ENCODE measurements around the gene FER.
"Not testable (repeated sequence)": the region's sequence is repeated elsewhere in the genome, so short reads cannot be mapped to it uniquely, and the experiment has no call there.

FER gene

DNA sequence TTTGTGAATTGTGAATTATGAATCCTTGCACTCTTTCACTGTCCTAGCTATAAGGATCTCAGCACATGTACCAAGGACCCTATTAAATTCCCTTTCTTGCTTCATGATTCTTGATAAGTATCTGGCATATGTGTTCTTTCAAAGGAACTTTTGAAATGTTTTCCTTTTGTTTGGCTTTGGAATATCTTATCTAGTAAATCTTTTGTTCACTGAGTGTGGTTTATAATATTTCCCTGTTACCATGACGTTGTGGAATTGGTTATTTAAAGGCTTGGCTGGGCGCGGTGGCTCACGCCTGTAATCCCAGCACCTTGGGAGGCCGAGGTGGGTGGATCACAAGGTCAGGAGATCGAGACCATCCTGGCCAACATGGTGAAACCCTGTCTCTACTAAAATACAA is 151.5 kb downstream of the FER start:
- not testable (repeated sequence) for DNase-seq

GRCh38 chr5:108900668-108901067 is 153.0 kb downstream of the FER start:
- no peak for DNase-seq

- DNase-seq: no peak
Observed at GRCh38 chr5:108905805-108906204, 158.1 kb downstream of the FER start.

GRCh38 chr5:108910627-108911026 is 162.9 kb downstream of the FER start:
- no peak for DNase-seq

DNA sequence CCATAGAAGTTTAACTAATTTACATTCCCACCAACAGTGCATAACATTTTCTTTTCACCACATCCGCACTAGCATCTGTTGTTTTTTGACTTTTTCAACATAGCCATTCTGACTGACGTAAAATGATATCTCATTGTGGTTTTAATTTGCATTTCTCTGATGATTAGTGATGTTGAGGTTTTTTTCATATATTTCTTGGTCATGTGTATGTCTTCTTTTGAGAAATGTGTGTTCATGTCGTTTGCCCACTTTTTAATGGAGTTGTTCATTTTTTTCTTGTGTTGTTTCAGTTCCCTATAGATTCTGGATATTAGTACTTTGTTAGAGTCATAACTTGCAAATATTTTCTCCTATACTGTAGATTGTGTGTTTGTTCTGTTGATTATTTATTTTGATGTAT is 163.4 kb downstream of the FER start:
- DNase-seq: no peak

DNA sequence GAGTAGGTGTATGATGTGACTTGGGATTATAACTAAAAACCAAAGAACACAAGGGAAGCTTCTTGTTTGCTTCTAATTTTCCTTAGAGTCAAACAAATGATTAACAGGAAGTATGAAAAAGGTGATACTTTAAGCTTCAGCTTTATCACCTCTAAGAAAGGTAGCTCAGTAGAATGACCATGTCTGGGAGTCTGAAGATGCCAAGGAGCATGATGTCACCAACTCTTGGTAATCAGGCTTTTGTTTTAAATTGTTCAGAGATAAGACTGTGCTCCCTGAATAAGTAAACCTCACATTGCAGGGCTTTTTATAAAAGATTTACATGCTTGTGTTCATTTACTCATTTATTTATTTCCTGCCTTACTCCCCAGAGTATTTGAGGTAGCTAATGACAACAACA is 169.9 kb downstream of the FER start:
- DNase-seq: no peak

DNA sequence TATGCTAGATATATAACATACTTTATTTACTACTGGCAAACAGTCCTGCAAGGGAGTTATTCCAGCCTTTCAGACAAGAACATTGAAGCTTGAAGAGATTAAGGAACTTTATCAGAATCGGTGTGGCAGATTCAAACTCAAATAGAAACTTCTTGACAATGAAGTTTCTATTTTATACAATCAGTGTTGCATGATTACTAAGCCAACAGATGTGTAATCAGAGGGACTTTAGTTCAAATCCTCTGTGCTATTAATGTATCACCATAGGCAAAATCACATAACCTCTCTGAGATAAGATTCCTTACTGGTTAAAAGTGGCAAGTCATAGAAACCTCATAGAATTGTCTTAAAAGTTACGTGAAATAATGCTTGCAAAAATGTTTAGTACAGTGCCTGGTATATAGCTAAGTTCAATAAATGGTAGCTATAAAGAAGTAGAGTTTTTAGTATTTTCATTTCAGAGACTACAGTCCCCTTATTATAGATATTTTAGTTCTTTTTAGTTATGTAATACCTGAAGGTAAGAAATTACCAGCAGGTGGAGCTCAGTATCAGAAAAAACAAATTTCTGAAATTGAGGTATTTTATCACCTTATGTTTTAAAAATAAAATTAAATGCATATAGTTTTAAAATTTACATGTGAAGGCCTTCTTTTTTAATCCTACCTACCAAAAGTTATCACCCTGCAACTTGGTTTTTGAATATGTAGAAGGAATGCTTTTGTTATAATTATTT is 172.1 kb downstream of the FER start:
- DNase-seq: no peak

- no peak for DNase-seq
Observed at GRCh38 chr5:108924457-108924961, 176.8 kb downstream of the FER start.

GRCh38 chr5:108925073-108925472 is 177.4 kb downstream of the FER start:
- no peak for DNase-seq

DNA sequence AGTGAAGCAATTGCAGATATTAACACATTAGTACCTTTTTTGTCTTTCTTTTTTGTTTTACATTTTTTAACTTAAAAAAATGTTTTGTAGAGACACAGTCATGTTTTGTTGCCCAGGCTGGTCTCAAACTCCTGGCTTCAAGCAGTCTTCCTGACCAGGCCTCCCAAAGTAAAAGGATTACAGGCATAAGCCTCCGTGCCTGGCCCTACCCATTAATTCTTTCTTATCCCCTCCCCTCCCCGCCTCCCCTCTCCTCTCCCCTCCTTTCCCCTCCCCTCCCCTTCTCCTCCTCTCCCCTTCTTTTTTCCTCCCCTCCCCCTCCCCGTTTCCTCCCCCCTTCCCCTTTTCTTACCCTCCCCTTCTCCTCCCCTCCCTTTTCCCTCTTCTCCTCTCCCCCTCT is 182.4 kb downstream of the FER start:
- no peak for DNase-seq

DNA sequence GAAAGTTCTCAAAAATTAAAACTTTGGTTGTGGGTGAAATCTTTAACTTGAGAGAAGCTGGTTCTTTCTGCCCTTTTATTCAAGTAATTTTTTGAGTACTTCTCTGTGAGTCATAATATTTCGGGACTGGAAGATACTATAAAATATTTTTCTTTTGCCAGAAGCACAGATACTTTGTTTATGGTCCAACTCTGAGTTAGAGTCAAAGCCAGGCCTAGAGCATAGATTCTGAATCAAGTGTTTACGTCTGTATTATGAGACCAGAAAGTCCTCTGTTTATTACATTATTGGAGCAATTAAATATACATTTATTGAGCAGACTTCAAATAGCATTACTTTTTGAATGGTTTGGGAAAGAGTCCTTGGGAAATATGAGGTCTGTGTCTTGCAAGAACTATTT is 187.9 kb downstream of the FER start:
- DNase-seq: no peak

DNA sequence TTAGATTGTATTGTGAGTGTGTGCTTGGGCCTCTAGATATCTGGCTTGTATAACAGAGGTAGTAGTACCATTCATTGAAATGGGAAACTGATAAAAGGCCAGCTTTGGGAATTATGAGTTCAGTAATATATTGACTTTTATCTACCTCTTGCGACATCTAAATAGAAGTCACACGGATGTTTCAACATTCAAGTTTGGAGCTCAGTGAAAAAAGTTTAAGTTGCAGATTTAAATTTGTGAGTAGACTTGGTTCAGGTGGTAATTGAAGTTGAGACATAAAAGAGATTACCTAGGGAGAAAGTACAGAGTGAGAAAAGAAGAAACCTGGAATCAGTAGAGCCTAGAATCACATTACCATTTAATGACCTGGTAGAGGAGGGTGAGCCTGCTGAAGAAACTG is 189.5 kb downstream of the FER start:
- no peak for DNase-seq

GRCh38 chr5:108940506-108940905 is 192.8 kb downstream of the FER start:
- DNase-seq: no peak

DNA sequence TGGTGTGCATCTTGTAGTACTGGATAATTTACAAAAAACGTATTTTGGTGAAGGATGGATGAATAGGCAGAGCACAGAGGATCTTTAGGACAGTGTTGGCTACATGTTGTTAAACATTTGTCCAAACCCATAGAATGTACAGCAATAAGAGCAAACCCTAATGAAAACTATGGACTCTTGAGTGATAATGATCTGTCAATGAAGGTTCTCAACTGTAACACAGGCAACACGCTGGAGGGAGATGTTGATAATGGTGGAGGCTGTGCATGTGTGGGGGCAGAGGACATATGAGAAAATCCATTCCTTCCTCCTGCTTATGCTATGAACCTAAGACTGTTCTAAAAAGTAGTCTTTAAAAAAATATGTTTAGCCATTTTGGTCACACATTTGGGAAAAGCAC is 194.0 kb downstream of the FER start:
- no peak for DNase-seq

GRCh38 chr5:108942701-108943100 is 195.0 kb downstream of the FER start:
- no peak for DNase-seq

DNA sequence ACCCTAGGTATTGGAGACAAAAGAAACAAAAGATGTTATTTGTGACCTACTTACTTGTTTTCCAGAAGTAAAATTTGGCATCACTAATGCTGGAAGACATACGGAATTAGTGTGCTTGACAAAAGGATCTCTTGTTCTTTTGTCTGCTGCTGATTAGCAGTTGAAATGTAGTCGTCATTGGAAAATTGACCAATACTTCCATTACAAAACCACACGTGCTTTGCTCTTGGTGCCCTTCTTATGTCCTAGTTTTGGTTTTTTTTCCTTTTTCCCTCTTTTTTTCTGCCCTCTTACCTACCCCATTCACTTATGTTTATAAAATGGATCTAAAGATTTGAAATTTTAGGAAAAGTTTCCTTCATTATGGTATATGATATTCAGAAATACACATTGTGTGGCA is 197.4 kb downstream of the FER start:
- no peak for DNase-seq

- no peak for DNase-seq
Observed at GRCh38 chr5:108946008-108946407, 198.3 kb downstream of the FER start.

DNA sequence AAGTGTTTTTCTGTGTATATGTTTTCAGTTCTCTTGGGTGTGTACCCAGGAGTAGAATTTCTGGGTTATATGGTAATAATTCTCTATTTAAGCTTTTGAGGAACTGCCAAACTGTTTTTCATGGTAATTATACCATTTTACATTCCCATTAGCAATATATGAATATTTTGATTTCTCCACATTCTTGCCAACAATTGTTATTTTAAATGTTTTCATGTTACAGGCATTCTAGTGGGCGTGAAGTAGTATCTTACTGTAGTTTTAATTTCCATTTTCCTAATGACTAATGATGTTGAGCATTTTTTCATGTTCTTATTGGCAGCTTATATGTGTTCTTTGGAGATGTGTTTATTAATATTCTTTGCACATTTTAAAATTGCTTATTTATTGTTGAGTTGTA is 199.5 kb downstream of the FER start:
- DNase-seq: no peak

- DNase-seq: no peak
Observed at GRCh38 chr5:108950276-108950675, 202.6 kb downstream of the FER start.

- DNase-seq: no peak
Observed at GRCh38 chr5:108953940-108954339, 206.2 kb downstream of the FER start.

GRCh38 chr5:108957333-108957732 is 209.6 kb downstream of the FER start:
- no peak for DNase-seq

GRCh38 chr5:108966910-108967309 is 219.2 kb downstream of the FER start:
- no peak for DNase-seq

GRCh38 chr5:108974594-108974993 is 226.9 kb downstream of the FER start:
- no peak for DNase-seq

- no peak for DNase-seq
Observed at GRCh38 chr5:108975697-108976096, 228.0 kb downstream of the FER start.

GRCh38 chr5:108983461-108984092 is 235.9 kb downstream of the FER start:
- DNase-seq: no peak
